ENCODE measurements around the gene C10orf105.

C10orf105 gene

DNA sequence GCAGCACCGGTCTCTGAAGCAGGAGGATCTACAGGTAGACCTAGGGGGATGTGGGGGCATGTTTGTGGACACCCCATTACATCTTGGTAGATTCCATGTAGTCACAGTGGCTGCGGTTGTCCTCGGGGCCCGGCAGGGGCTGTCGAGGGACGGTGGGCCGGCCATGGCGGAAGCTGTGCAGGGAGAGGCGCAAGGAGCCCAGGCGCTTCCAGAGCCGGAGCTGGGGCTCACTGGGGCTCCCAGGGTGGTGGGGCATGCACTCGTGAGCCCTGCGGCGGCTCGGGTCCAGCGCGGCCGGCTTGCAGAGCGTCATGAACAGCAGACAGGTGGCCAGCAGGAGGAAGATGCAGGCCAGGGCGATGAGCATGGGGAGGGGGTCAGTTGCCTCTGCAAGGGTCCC lies 3.7 kb downstream of the C10orf105 start:
- DNase-seq (ENCODE audit: low read depth): no peak

DNA sequence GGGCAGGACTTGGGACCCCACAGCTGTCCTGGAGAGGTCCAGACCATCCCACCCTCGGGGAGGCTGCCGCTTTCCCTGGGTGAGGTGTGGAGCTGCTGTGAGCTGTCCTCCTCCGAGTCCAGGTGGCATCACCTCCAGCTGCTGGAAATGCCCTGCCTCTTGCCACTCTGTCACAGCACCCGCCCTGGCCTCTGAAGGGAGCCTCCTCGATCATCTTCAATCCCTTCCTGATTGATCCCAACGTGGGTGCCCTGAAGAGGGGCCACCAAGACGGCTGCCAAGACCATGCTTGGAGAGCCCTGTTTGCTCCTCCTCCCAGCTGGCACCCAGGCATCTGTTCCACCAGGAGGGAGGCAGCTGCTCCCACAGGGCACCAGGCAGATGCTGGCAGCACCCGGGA lies 4.6 kb downstream of the C10orf105 start:
- DNase-seq (ENCODE audit: low read depth): no peak

DNA sequence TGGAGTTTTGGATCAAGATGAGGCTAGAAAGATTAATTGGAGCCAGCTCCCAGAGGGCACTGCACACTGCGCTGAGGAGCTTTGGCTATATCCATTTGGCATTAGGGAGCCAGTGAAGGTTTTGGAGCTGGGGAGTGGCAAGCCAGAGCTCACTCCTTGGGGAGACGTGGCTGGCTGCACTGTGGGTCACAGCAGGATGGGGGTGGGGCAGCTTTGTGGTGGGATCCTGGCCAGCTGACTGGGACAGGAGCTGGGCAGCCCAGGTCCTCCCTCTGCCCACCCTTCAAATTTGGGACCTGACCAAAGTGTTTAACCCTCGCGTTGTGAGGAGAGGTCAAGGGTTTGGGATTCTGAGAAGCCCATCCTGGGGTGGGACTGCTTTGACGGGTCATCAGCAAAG lies 5.0 kb downstream of the C10orf105 start:
- DNase-seq (ENCODE audit: low read depth): no peak

DNA sequence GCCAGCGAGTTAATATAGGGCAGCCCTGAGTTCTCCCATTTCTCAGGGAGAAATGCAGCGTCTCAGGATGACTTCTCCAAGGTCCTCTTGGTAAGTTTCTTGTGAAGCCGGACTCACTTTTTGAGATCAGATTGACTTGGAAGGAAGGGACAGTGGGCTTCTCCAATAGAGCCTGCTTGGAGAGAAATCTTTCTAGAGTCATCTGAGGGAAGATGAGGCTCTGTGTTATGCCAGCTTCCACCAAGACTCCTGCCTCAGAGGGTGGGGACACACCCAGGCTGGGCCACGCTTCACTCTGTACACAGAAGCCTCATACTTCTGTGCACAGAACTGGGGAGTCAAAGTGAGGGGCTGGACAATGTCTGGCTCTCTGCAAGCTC lies 5.6 kb downstream of the C10orf105 start:
- no peak for DNase-seq (ENCODE audit: low read depth)

DNA sequence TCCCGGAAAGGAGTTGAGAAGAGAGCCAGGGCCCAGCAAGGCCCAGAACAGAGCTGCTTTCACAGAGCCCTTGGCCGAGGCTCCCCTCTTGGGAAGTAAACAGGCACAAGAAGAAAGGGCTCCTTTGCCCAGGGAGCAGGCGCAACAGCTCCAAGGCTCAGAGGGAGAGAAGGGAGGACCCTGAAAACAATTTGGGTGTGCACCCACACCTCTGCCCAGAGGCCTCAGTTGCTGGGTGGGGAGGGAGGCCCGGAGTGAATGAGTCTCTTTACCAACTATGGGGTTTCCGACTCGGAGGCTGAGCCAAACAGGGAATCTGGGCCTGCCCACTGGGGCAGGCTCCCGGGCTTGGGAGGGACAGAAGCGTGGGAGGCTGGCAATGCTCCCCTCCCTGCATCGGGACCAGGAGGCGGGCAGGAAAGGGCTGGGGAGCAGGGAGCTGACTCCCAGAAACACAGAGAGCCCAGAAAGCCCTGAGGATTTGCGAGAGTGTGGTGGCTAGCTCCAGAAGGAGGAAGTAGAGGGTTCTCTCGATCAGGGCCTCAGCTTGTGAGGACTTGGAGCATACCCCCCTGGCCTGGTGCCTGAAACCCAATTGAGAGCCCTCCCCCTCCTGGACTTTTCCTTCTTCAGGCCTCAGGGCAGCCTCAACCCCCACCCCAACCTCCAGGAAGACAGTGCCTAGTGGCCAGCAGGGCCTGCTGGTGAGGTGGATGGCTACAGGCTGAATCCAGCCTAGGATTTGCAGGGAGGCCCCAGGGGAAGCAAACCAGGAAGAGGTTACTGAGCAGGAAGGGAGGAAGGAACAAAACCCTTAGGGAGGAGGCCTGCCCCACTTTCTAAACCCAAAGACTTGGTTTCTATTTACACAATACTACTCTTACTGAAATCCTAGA lies 6.2 kb downstream of the C10orf105 start:
- DNase-seq (ENCODE audit: low read depth): peak; percentile 84

DNA sequence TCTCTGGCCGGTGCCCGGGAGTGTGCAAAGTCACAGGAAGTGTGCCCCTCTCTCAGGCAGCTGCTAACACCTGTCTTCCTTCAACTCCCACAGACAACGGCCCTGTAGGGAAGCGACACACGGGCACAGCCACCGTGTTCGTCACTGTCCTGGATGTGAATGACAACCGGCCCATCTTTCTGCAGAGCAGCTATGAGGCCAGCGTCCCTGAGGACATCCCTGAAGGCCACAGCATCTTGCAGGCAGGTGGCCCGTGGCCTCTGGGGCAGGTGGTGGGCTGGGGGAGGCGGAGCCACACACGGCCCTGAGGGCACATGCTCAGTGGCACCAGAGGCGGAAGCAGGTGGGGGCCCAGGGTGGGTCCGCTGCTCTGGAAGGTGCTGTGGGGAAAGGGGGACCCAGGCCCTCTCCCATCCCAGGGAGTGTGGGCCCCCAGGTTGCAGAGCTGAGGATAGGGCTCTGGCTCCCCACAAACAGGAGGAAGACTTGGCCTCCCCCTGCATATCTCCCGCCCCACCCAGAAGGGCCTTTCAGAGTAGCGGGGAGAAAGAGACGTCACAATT lies 6.9 kb downstream of the C10orf105 start:
- DNase-seq (ENCODE audit: low read depth): no peak

DNA sequence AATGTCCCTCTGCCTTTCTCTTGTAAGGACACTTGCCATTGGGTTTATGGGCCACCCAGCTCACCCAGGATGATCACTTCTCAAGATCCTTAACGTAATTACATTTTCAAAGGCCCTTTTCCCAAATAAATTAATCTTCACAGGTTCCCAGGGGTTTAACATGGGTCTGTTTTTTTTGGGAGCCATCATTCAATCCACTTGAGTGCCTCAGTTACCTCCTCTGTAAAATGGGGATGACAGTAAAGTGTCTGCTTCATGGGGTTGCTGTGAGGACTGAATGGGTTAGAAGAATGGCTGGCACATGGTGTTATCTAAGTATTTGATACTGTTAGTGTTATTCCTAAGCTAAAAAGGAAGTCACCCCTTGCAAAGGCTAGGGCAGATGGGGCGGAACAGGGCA lies 7.4 kb downstream of the C10orf105 start:
- no peak for DNase-seq (ENCODE audit: low read depth)

DNA sequence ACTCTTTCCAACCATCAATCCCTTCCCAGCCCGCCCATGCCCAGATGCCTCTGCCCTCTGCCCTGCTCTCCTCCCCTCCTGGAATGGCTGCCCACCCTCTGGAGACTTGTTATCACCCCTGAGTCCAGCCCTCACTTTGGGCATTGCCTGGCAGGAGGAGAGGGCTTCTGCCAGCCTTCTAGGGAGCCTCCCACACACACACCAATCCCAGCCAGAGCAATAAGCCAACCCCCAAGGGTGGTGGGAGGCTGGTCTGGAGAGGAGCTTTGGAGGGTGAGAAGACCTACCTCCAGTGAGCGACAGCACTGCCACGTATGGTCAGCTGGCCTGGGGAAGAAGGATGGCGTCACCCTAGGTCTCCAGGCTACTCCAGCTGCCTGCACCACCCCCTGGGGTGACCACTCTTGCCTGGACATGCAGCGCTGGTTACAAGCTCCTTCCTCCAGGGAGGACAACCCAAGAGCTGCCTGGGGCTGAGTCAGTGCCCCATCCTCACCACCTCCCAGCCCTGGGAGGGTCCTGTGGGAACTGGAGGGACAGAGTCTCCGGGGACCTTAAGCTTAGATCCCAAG lies 8.4 kb downstream of the C10orf105 start:
- DNase-seq (ENCODE audit: low read depth): no peak

DNA sequence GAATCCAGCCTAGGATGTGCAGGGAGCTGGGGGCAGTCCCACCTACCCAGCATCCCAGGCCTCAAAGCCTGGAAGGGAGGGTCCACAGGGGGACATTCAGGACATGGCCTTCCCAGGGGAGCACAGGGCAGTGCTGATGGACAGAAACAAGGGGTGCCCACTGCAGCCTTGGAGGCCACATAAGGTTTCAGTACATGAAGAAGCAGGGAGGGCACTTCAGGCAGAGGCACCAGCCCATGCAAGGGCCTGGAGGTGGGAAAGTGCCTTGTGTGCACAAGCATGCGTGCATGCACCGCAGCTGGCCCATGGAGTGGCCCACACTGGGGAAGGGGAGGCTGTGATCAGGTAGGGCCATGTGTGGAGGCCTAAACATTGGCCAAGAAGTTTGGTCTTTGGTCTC lies 9.1 kb downstream of the C10orf105 start:
- no peak for DNase-seq (ENCODE audit: low read depth)

DNA sequence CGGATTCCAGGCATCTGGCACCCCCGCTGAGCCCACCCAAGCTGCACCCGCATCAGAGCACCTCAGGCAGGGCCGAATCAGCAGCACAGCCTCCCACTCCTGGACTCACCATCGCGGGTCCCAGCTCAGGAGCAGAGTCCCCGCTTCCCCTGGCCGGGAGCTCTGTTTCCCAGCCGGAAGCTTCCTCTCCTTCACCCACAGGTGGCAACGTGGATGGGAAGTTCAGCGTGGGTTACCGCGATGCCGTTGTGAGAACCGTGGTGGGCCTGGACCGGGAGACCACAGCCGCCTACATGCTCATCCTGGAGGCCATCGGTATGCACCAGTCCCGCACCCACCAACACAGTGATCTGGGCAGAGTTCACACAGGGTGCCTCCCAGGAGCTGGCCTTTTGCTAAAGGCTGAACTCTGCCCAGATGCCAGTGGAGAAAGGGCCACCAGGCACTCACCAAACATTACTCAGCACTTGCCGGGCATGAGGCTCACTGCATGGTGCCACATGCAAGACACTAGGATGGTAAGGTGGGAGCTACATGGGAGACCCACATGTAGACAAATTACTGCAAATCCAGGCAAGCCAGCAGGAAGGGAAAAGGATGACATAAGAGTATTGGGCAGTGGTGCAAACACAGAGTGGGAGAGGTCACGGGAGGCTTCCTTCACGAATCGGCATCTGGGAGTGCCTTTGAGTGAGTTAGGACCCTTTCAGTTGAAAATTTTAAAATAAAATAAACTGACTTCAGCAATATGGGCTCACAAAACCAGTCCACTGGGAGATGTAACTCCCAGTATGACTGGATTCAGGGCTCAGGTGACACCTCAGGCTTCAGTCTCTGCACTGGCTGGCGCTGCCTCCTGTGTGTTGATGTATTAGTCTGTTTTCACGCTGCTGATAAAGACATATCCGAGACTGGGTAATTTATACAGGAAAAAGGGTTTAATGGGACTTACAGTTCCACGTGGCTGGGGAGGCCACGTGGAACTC lies 10.4 kb downstream of the C10orf105 start:
- DNase-seq (ENCODE audit: low read depth): no peak

DNA sequence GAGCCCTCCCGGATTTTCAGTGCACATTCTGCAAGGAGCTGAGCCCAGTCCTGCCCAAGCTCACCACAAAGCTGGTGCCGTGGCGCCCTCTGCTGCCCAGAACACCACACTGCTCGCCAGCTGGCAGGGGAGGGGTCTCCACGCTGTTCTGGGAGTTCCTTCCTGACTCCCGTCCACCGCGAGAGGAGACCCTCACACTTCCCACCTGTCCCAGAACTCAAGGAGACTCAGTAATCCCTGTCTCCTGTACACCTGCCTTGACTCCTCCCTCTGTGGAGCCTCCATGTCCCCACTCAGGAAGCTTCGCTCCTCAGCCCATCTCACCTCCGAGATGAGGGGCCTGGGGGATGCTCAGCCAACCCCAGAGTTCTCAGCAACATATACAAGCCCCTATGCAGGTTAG lies 11.3 kb downstream of the C10orf105 start:
- no peak for DNase-seq (ENCODE audit: low read depth)

DNA sequence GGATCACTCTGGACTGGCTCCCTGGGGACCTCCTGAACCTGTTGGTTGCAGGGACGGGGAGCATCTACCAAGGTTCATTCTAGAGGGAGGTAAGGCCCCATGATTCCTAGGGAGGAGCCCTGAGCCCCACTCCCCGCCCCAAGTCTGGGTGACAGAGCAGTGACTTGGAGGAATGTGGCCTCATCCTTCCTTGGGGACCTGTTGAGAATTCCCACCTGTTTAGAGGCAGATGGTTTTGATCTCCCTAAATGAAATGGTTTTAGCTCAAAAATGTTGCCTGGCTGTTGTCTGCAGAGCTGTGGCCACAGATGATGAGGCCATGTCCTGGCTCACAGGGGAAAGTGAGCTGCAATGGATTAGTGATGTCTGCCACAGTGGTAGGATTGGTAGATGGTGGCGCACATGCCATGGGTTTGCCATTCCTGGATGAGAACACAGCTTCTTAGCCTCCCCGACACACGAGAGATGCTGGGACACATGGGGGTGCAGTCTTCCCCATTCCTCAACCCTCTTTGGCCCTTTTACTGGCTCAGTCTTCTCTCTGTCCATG lies 12.3 kb downstream of the C10orf105 start:
- no peak for DNase-seq (ENCODE audit: low read depth)

DNA sequence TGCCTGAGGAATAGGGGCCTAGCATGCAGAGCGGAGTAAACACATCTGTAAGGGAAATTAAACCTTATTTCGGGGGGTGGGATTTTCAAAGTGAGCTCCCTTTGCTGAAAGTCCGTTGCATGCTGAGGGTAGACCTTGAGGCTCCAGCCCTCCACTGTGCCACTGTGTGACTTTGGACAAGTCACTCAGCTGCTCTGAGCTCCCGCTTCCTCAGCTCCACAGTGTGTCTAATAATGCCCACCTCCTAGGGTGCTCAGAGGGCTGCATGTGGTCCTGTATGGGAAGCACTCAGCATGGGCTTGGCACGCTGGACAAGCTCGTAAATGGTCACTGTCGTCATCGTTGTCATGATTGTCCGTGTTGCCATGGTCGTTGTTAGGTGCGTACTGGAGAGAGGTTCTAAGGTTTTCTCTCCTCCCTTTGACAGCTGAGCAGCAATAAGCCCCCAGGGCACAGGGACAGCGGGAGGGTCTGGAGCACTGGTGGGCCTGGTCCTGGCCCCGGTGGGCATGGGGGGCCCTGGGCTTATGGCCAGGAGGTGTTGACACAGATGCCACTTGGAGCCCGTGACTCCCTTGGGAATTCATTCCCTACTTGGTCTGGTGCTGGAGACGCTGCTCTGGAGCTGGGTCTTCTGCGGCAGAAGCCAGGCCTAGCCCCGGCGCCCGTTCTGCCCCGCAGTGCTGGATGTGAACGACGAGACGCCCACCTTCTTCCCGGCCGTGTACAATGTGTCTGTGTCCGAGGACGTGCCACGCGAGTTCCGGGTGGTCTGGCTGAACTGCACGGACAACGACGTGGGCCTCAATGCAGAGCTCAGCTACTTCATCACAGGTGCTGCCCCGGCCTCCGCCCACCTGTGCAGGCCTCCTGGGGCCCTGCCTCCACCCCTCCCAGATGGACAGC lies 13.1 kb downstream of the C10orf105 start:
- no peak for DNase-seq (ENCODE audit: low read depth)

DNA sequence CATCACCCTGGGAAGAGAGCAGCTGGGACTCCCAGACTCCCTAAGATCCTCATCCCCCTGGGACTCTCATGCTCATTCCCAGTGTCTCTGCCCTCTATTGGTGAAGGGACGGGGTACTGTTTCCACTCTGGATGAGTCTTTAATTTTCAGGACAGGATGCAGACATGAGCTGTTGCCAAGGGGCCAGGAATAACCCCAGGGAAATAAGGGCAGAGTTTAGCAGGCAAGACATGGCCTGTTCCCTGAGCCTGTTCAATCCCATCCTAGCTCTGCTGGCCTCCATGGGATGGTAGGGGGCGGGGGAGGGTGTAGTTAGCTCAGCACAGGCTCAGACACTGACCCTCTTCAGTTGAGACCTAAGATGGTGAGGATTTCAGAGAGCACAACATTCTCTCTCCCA lies 14.0 kb downstream of the C10orf105 start:
- no peak for DNase-seq (ENCODE audit: low read depth)

DNA sequence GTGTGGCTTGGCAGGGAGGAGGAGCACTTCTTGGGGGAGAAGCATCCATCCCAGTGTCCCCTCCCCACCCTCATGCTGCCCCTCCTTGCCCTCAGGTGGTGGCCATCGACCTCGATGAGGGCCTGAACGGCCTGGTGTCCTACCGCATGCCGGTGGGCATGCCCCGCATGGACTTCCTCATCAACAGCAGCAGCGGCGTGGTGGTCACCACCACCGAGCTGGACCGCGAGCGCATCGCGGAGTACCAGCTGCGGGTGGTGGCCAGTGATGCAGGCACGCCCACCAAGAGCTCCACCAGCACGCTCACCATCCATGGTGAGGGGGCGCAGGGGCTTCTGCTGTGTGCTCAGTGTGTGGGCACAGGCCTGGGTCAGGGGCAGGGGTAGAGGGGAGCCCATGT lies 14.8 kb downstream of the C10orf105 start:
- DNase-seq (ENCODE audit: low read depth): no peak

DNA sequence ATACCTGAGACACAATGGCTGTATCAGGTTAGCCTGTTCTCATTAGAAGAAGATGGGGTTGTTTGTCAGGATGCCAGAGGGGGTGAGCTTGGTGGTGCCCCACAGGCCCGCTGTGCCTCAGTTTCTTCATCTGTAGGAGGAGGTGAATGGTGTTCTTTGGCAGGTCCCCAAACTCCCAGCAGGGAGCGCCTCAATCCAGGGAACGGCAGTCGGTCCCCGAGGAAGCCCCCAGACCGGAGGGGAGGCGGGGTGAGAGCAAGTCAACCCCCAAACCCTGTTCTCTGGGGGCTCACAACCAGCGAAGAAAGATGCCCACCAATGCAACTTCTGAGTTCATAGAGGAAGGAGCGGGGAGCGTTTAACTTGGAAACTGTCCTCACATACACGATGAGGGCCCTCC lies 16.0 kb downstream of the C10orf105 start:
- DNase-seq (ENCODE audit: low read depth): no peak

DNA sequence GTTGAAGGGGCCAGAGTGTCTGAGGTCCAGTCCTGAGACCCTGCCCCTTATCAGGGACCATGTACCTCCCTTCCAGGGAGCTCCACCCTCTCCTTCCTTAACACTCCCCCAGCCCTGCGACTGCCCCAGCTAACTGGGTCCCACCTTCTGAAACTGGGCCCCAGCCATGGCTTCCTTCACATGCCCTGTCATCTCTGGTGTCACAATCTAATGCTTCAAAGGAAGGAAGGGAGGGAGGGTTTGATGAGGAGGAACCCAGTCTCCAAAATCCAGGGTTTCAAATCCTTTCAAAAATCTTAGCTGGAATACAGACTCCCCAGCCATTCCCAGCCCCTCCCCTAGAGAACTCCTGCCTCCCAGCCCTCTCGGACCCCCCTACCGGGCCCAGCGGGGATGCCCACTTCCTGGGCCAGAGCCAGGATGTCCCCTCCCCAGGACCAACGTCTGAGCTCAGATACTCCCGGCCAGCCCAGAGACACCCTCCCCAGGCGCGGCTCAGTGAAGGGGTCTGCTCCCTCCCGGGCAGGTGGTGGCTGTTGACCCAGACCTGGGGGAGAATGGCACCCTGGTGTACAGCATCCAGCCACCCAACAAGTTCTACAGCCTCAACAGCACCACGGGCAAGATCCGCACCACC lies 18.0 kb downstream of the C10orf105 start:
- DNase-seq (ENCODE audit: low read depth): no peak

DNA sequence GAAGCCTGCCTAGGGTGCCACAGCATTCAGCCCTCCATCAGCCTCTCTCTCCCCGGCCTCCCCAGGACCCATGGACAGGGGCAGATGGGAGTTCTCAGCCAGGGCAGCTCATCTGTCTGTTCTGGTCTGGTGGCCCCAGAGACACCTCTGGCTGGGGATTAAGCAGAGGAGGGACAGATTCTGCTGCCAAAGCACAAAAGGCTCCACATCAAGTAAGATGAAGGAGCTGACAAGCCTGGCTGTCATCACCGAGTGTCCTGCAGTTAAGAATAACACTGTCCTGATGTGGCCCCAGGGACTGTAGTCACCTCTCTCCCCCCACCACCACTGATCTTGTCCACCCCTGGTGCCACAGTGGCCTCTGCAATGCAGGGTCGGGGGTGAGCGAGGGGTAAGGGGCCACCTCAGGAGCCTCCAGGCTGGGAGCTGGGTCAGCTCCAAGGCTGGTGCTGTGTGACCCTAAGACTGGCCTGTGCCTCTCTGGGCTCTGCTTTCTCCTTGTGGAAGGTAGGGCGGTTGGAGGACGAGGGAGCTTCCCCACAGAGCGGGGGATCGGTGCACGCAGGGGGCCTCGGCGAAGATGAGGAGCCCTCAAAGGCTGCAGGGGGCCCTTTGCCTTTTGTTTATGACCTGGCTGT lies 18.7 kb downstream of the C10orf105 start:
- no peak for DNase-seq (ENCODE audit: low read depth)

DNA sequence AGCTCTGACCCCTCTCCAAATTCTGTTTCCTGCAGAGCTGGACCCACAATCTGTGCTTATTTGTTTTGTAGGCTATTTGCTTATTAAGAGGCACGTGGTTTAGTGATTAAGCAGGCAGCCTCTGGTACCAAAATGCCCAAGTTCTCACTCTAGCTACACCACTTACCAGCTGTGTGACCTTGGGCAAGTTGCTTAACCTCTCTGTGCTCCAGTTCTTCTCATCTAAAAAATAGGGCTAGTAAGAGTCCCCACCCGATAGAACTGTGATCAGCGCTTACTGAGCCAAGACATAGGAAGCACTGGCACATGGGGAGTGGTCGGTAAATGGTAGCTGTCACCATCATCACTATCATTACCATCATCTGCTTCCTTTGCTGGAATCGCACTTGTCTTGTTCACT lies 20.8 kb downstream of the C10orf105 start:
- DNase-seq (ENCODE audit: low read depth): no peak

Data from GM04504 (cell line).